ENCODE measurements around the gene RAB28.

RAB28 gene

DNA sequence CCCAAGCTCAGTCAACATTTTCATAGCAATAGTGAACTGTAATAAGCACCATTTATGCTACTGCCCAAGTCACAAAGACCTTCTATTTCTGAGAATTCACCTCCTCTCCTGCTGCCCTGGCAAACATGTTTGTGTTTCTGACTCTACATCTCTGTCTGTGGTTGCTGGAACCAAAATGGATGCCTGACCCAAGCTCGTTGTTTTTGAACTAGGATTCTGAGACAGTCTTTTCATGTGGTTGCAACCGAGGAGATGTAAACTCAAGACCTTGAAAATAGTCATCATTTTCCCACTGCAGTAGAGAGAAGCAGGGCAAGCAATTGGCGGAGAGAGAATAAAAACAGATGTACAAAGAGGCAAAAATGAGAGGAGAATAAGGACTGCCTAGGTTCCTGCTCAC, 160.2 kb downstream of the RAB28 start:
- Histone ChIP-seq H3K9ac (ENCODE audit: low read length) (no peak overlapping the region), H3K36me3 (ENCODE audit: insufficient read depth, low read length) (no peaks in the 10 kb centered on the region), H3F3A (ENCODE audit: insufficient read depth, low read length) (no peaks in the 10 kb centered on the region), H3K4me1 (ENCODE audit: insufficient read depth, low read length, severe bottlenecking) (no peaks in the 10 kb centered on the region), H2AFZ (ENCODE audit: low read length) (no peak overlapping the region), H3K4me2 (ENCODE audit: low read length) (no peak overlapping the region), H3K79me2 (ENCODE audit: insufficient read depth, low read length) (no peaks in the 10 kb centered on the region), H3K9me2 (ENCODE audit: low read depth, low read length) (no peaks in the 10 kb centered on the region), H3K9me3 (ENCODE audit: low read length) (no peaks in the 10 kb centered on the region), H3K4me3 (ENCODE audit: low read depth, low read length, poor library complexity, severe bottlenecking) (no peak overlapping the region), H3K27me3 (ENCODE audit: insufficient read depth, low read length) (no peaks in the 10 kb centered on the region), H3K27ac (ENCODE audit: low read depth, low read length, poor library complexity, severe bottlenecking) (no peak overlapping the region), H4K20me1 (ENCODE audit: insufficient read depth, low read length) (no peaks in the 10 kb centered on the region)
- TF ChIP-seq EZH2 (IDR thresholded peaks at IDR 0.05; ENCODE audit: borderline replicate concordance, low read length), result no peak
- TF ChIP-seq, protein P1, sequence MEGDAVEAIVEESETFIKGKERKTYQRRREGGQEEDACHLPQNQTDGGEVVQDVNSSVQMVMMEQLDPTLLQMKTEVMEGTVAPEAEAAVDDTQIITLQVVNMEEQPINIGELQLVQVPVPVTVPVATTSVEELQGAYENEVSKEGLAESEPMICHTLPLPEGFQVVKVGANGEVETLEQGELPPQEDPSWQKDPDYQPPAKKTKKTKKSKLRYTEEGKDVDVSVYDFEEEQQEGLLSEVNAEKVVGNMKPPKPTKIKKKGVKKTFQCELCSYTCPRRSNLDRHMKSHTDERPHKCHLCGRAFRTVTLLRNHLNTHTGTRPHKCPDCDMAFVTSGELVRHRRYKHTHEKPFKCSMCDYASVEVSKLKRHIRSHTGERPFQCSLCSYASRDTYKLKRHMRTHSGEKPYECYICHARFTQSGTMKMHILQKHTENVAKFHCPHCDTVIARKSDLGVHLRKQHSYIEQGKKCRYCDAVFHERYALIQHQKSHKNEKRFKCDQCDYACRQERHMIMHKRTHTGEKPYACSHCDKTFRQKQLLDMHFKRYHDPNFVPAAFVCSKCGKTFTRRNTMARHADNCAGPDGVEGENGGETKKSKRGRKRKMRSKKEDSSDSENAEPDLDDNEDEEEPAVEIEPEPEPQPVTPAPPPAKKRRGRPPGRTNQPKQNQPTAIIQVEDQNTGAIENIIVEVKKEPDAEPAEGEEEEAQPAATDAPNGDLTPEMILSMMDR (IDR thresholded peaks at IDR 0.05; ENCODE audit: low read length), result no peak

DNA sequence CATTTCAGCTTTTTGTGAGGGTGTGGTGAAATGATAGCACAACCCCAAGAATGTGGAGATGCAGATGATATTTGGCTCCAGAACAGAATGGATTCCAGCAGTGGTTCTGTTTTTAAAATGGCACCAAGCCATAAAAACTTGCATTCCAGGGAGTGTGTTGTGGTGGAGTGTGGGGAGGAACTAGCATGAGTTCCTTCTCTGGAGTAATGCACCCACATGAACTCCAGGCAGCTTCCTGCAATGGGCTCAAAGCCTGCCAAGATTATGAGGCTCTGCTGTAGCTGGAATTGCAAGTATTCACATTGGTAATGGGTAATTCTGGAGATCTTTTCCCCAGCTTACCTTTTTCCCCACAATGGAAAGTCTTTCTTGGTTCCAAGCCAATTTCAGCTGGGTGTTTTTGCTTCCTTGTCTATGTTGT, 161.4 kb downstream of the RAB28 start:
- H3K4me2 ChIP-seq (ENCODE audit: low read length), result no peak overlapping the region
- no peaks in the 10 kb centered on the region for H3K79me2 ChIP-seq (ENCODE audit: insufficient read depth, low read length)
- H3K36me3 ChIP-seq (ENCODE audit: insufficient read depth, low read length), result no peaks in the 10 kb centered on the region
- TF ChIP-seq, protein P1 (IDR thresholded peaks at IDR 0.05; ENCODE audit: low read length), result no peak
- no peak for TF ChIP-seq EZH2 (IDR thresholded peaks at IDR 0.05; ENCODE audit: borderline replicate concordance, low read length)
- no peak overlapping the region for H2AFZ ChIP-seq (ENCODE audit: low read length)
- no peaks in the 10 kb centered on the region for H3K4me1 ChIP-seq (ENCODE audit: insufficient read depth, low read length, severe bottlenecking)
- H3K9me3 ChIP-seq (ENCODE audit: low read length), result no peaks in the 10 kb centered on the region
- no peaks in the 10 kb centered on the region for H3K9me2 ChIP-seq (ENCODE audit: low read depth, low read length)
- H3K27ac ChIP-seq (ENCODE audit: low read depth, low read length, poor library complexity, severe bottlenecking), result no peak overlapping the region
- no peak overlapping the region for H3K4me3 ChIP-seq (ENCODE audit: low read depth, low read length, poor library complexity, severe bottlenecking)
- H3F3A ChIP-seq (ENCODE audit: insufficient read depth, low read length), result no peaks in the 10 kb centered on the region
- no peaks in the 10 kb centered on the region for H3K27me3 ChIP-seq (ENCODE audit: insufficient read depth, low read length)
- no peaks in the 10 kb centered on the region for H4K20me1 ChIP-seq (ENCODE audit: insufficient read depth, low read length)
- no peak overlapping the region for H3K9ac ChIP-seq (ENCODE audit: low read length)
